Kidney (tissue), 14 donors: ENCODE results near the gene TMEM239. TPM values are rescaled to one million over a fixed set of nuclear protein-coding genes. Genes with fewer than 3 reads are reported as not detected.
A peak's percentile ranks its signal among the peaks of the same experiment; 100 is the strongest.

Experiments used
- DNase-seq, 5 donors: peaks; one replicate each; pipeline ENCODE4 v3.0.0-alpha.2; 2013 to 2020
- FAIRE-seq: peaks from 2 replicates; lab custom pipeline; 2012; peaks lifted over from hg19 to GRCh38; lab: Jason Lieb, UNC
- H3K27ac ChIP-seq, 2 donors: one replicate each; pipeline ENCODE4 v1.7.0; 2013; ENCODE audit warnings: low read depth in 2 of 2, low read length in 2 of 2, inconsistent platforms in 1 of 2
- H3K27me3 ChIP-seq: one replicate; pipeline ENCODE4 v1.7.1; 2013; ENCODE audit warnings: low read length, inconsistent platforms; ENCODE audit not compliant: control insufficient read depth, insufficient read depth
- H3K36me3 ChIP-seq, 3 donors: one replicate each; pipeline versions ENCODE4 v1.7.0 to v1.7.1; 2013; ENCODE audit warnings: low read length in 3 of 3, control low read depth in 1 of 3, inconsistent platforms in 1 of 3; ENCODE audit not compliant: insufficient read depth in 3 of 3, control insufficient read depth in 2 of 3
- H3K4me1 ChIP-seq, 3 donors: one replicate each; pipeline versions ENCODE4 v1.7.0 to v1.7.1; 2013; ENCODE audit warnings: low read length in 3 of 3, inconsistent platforms in 1 of 3, low read depth in 1 of 3; ENCODE audit not compliant: control insufficient read depth in 2 of 3, insufficient read depth in 2 of 3
- H3K4me3 ChIP-seq, 3 donors: one replicate each; pipeline versions ENCODE4 v1.7.0 to v1.8.1; 2013; ENCODE audit warnings: low read length in 3 of 3, control low read depth in 1 of 3, inconsistent platforms in 1 of 3
- H3K9ac ChIP-seq, 3 donors: one replicate each; pipeline versions ENCODE4 v1.7.0 to v1.7.1; 2013; ENCODE audit warnings: low read length in 3 of 3, control low read depth in 1 of 3, inconsistent platforms in 1 of 3
- H3K9me3 ChIP-seq, 3 donors: one replicate each; pipeline versions ENCODE4 v1.7.0 to v1.7.1; 2013; ENCODE audit warnings: low read length in 3 of 3, control low read depth in 1 of 3, inconsistent platforms in 1 of 3; ENCODE audit not compliant: control insufficient read depth in 2 of 3, insufficient read depth in 1 of 3
- CTCF ChIP-seq: IDR thresholded peaks from 3 replicates; pipeline ENCODE4 v1.5.1; 2012; ENCODE audit warnings: mild to moderate bottlenecking, moderate library complexity, borderline replicate concordance; ENCODE audit not compliant: insufficient read depth; ENCODE audit errors: extremely low read depth
- intact Hi-C: fragments of 100-400 bp; cut with DNase I; formaldehyde crosslinking; loops from one replicate; pipeline ENCODE4 v1.11.1; 2022
- polyA plus RNA-seq: library from polyadenylated mRNA; stranded (reverse); fragments of 350-450 nt; fragmentation: Illumina TruSeq; extraction: RNeasy Lipid Tissue Mini Kit (QIAGEN cat#74804); gene quantifications from one replicate; pipeline ENCODE4 v1.2.3, GENCODE V29; 2014; ENCODE audit warnings: low read depth, low replicate concordance; ENCODE audit not compliant: insufficient read depth
- total RNA-seq: library from RNA; stranded (reverse); fragmentation: NEBNext Ultra II Directional; extraction: Animal tissue kit (Norgen Biotek cat#: 25700); gene quantifications from one replicate; pipeline ENCODE4 v1.2.1, GENCODE V29; 2021
- donor health status: control.
- donor health status: control.
- donor health status: control.
- donor health status: control.
- donor health status: control.
- donor health status: DM: yes; HTN: yes; CAD: no.
- donor health status: Normal renal cell carcinoma (clear cell type).

The TMEM239 gene
- total and polyA plus RNA-seq, 2 donors from 2014 or later: not detected

GRCh38 chr20:2804041-2804828 is 11.9 kb upstream of the TMEM239 start:
- no peak overlapping the region for H3K9ac ChIP-seq
- no peak overlapping the region for H3K27ac ChIP-seq
- H3K27me3 ChIP-seq: peaks cover 5% of the 10 kb centered on the region
- no peak overlapping the region for H3K4me3 ChIP-seq
- H3K36me3 ChIP-seq: no peaks in the 10 kb centered on the region
- TF ChIP-seq CTCF: no peak
- H3K9me3 ChIP-seq: no peaks in the 10 kb centered on the region
- DNase-seq (no peak), FAIRE-seq (no peak)
- peaks cover 0 to 3% (median 3%) of the 10 kb centered on the region in 3 donors for H3K4me1 ChIP-seq
- intact Hi-C loops: no loop called here

- H3K27me3 ChIP-seq: peaks cover 5% of the 10 kb centered on the region
- intact Hi-C loops: no loop called here
Measured at GRCh38 chr20:2804852-2805688, 11.1 kb upstream of the TMEM239 start.

GRCh38 chr20:2805689-2806350 is 10.3 kb upstream of the TMEM239 start:
- FAIRE-seq (no peak), DNase-seq (peak; percentile 50 to 93 (median 87))
- H3K36me3 ChIP-seq: no peaks in the 10 kb centered on the region
- H3K27ac ChIP-seq: no peak overlapping the region
- H3K27me3 ChIP-seq: peaks cover 5% of the 10 kb centered on the region
- peaks cover 0 to 3% (median 0%) of the 10 kb centered on the region in 3 donors for H3K4me1 ChIP-seq
- no peaks in the 10 kb centered on the region for H3K9me3 ChIP-seq
- peak overlapping the region in 1 of 3 donors; percentile 26 for H3K4me3 ChIP-seq
- intact Hi-C loops: no loop called here
- no peak for TF ChIP-seq CTCF
- H3K9ac ChIP-seq: no peak overlapping the region

More at GRCh38 chr20:2804852-2805688, 11.1 kb upstream of the TMEM239 start:
- no peak for FAIRE-seq
- no peak for TF ChIP-seq CTCF
- Histone ChIP-seq H3K9ac (no peak overlapping the region), H3K4me3 (no peak overlapping the region), H3K4me1 (peaks cover 0 to 3% (median under 1%) of the 10 kb centered on the region in 3 donors), H3K9me3 (no peaks in the 10 kb centered on the region), H3K27ac (no peak overlapping the region), H3K36me3 (no peaks in the 10 kb centered on the region)
- peak in 4 of 5 donors; percentile 38 to 60 (median 49) for DNase-seq
